ENCODE measurements around the gene PHACTR3. TPM values are rescaled to one million over a fixed set of nuclear protein-coding genes. Genes with fewer than 3 reads are reported as not detected.

PHACTR3 gene
- total RNA-seq, 6 experiments from 2014 or later: 0.12 to 0.35 (median 0.23) TPM; not detected in 2

GRCh38 chr20:59663513-59664060, 59.2 kb downstream of the PHACTR3 start:
- Histone ChIP-seq H3K4me3 (no peak overlapping the region), H3K27ac (no peak overlapping the region), H3K4me1 (no peaks in the 10 kb centered on the region), H3K27me3 (no peaks in the 10 kb centered on the region), H3K9me3 (no peaks in the 10 kb centered on the region), H3K36me3 (no peaks in the 10 kb centered on the region)
- intact Hi-C loops (cut with DNase I): no loop called here
- TF ChIP-seq POLR2A (IDR thresholded peaks at IDR 0.05) (no peak), CTCF (IDR thresholded peaks at IDR 0.05) (no peak)
- 58% methylated on average over 7 of the region's 15 CpGs for WGBS (ENCODE audit: insufficient coverage, low coverage, low lambda C conversion rate, missing lambda C conversion rate)
- DNase-seq (no peak), ATAC-seq (no peak)

- no peak overlapping the region for H3K4me3 ChIP-seq
- no peaks in the 10 kb centered on the region for H3K27me3 ChIP-seq
- DNase-seq: no peak
- no peak for ATAC-seq
- H3K4me1 ChIP-seq: no peaks in the 10 kb centered on the region
- no peaks in the 10 kb centered on the region for H3K9me3 ChIP-seq
- TF ChIP-seq CTCF (IDR thresholded peaks at IDR 0.05) (no peak), POLR2A (IDR thresholded peaks at IDR 0.05) (no peak)
- 60% methylated on average over 11 of the region's 11 CpGs for WGBS (ENCODE audit: insufficient coverage, low coverage, low lambda C conversion rate, missing lambda C conversion rate)
- intact Hi-C loops (cut with DNase I): no loop called here
- H3K36me3 ChIP-seq: no peaks in the 10 kb centered on the region
- no peak overlapping the region for H3K27ac ChIP-seq
Observed at GRCh38 chr20:59664421-59664941, 60.1 kb downstream of the PHACTR3 start.

DNA sequence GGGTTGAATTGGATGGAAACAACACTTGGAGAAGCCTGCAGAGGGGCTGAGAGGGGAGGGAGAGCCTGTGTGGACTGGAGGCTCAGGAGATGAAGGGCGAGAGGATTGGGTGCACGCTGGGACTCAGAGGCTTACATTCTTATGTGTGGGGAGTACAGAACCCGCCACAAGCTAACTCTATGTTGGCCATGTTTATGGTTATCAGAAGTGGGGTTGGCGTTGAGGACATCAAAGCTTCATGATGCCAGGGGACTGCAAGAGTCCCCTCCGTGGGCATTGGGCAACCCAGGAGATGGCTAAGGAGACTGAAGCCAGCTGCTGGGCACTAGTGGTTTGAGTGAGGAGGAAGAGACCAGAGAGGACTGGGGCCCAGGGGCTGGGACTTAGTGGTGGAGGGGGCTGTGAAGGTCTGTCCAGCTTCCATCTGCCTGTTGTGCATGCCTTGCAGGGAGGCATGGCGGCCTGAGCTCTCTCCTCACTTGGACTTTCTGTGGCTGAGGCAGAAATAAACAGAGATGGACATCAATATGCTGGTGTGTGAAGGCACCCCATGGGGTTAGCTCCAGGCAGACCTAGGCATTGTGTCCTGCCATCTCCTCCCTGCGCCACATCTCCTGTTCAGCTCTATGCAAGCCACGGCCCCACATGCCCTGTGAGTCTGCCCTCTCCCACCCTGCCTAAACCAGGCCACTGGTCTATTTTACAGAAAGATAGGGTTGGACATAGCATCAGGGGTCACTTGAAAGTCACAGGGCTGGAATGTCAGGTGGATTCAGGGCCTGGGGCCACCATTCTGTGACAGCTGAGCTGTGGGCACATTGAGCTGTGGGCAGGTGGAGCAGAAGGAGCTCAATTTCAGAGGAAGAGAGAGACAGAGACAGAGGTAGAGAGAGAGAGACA, 61.6 kb downstream of the PHACTR3 start:
- H3K27me3 ChIP-seq: no peaks in the 10 kb centered on the region
- H3K27ac ChIP-seq: no peak overlapping the region
- intact Hi-C loops (cut with DNase I): no loop called here
- H3K9me3 ChIP-seq: no peaks in the 10 kb centered on the region
- TF ChIP-seq CTCF (IDR thresholded peaks at IDR 0.05) (no peak), POLR2A (IDR thresholded peaks at IDR 0.05) (no peak)
- H3K4me1 ChIP-seq: no peaks in the 10 kb centered on the region
- H3K36me3 ChIP-seq: no peaks in the 10 kb centered on the region
- DNase-seq (no peak), ATAC-seq (no peak)
- H3K4me3 ChIP-seq: no peak overlapping the region
- WGBS (ENCODE audit: insufficient coverage, low coverage, low lambda C conversion rate, missing lambda C conversion rate): 60% methylated on average over 2 of the region's 8 CpGs

- H3K4me1 ChIP-seq: no peaks in the 10 kb centered on the region
- no peak overlapping the region for H3K27ac ChIP-seq
- H3K27me3 ChIP-seq: no peaks in the 10 kb centered on the region
- WGBS (ENCODE audit: insufficient coverage, low coverage, low lambda C conversion rate, missing lambda C conversion rate): 13% methylated on average over 1 of the region's 7 CpGs
- ATAC-seq (no peak), DNase-seq (no peak)
- no peaks in the 10 kb centered on the region for H3K36me3 ChIP-seq
- TF ChIP-seq POLR2A (IDR thresholded peaks at IDR 0.05) (no peak), CTCF (IDR thresholded peaks at IDR 0.05) (no peak)
- intact Hi-C loops (cut with DNase I): no loop called here
- no peaks in the 10 kb centered on the region for H3K9me3 ChIP-seq
- no peak overlapping the region for H3K4me3 ChIP-seq
Observed at GRCh38 chr20:59666586-59666985, 62.2 kb downstream of the PHACTR3 start.

Measured in right lobe of liver (tissue), 6 donors.